DND-41 (cell line): ENCODE results near the gene SH2D1B.

Experiments used
- EZH2 ChIP-seq: IDR thresholded peaks from 3 replicates; pipeline ENCODE4 v1.6.1; 2012; ENCODE audit warnings: borderline replicate concordance, low read depth, mild to moderate bottlenecking, moderate library complexity, low read length, inconsistent platforms; ENCODE audit not compliant: severe bottlenecking
- TF ChIP-seq, protein P1 (sequence below): IDR thresholded peaks from 2 replicates; pipeline ENCODE4 v1.5.1; 2012; ENCODE audit warnings: borderline replicate concordance, low read length, moderate library complexity, mild to moderate bottlenecking; ENCODE audit not compliant: poor library complexity, severe bottlenecking; ENCODE audit errors: extremely low read depth

DNA sequence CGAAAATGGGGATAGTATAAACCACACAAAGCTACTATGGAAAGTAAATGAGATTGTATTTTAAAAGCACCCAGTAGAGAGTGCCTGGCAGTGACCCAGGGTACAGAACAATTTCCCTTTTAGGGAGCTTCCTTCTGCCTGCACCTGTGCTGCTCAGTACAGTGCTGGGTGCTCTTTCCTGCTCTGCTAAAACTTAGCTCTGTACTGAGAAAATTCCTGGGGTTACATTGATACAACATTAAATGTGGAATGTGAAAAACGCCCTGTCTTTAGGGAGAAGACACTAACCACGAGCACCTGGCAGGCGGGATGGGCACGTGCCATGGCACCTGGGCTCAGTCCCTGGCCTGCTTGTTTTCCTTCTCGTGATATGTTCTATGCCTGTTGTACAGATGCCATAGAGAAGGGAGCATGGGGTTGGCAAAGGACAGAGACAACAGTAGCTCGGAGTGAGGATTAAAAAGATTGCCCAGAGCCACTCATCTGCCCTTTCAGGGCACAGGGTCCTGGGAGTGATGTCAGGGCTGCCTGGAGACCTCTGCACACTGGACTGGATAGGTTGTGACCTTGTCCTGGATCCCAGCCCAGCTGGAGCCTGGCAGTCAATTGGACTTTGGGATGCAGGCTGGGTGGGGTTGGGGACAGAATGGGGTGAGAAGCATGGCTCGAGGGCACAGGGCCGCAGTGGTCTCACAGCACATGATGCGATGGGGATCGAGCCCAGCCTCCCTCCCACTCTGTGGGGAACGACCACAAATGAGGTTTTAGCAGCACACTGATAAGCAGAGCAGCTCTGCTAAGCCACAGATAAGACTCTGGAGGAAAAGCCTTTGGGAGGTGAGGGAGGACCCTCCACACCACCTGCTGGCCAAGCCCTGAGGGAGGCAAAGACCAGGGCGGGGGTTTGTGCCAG lies 39.5 kb downstream of the SH2D1B start:
- TF ChIP-seq, protein P1, sequence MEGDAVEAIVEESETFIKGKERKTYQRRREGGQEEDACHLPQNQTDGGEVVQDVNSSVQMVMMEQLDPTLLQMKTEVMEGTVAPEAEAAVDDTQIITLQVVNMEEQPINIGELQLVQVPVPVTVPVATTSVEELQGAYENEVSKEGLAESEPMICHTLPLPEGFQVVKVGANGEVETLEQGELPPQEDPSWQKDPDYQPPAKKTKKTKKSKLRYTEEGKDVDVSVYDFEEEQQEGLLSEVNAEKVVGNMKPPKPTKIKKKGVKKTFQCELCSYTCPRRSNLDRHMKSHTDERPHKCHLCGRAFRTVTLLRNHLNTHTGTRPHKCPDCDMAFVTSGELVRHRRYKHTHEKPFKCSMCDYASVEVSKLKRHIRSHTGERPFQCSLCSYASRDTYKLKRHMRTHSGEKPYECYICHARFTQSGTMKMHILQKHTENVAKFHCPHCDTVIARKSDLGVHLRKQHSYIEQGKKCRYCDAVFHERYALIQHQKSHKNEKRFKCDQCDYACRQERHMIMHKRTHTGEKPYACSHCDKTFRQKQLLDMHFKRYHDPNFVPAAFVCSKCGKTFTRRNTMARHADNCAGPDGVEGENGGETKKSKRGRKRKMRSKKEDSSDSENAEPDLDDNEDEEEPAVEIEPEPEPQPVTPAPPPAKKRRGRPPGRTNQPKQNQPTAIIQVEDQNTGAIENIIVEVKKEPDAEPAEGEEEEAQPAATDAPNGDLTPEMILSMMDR, result no peak
- no peak for TF ChIP-seq EZH2
